HCT116 (cell line): Measurements from ENCODE around the gene CCDC148. TPM values are rescaled to one million over a fixed set of nuclear protein-coding genes. Genes with fewer than 3 reads are reported as not detected.

ENCODE experiments used
- ATAC-seq: fragments of 200-7000 bp; cut with Tn5 transposase; 2 replicates; pipeline ENCODE4 v1.9.1; 2020; ENCODE audit warnings: mild to moderate bottlenecking, moderate library complexity
- BruUV-seq: library from RNA; stranded (reverse); fragments of 400-500 nt; replicated peaks from 2 replicates; lab custom pipeline; 2021; lab: Mats Ljungman, UMichigan
- CTCF ChIA-PET: fragments of 300-600 bp; sonication (Branson Sonifier 250); formaldehyde crosslinking; loops from one replicate; lab custom pipeline; 2021; ENCODE audit warnings: antibody characterized with exemption; lab: Charles Lee
- POLR2A ChIA-PET: fragments of 300-600, 350-600 bp; sonication (Branson Sonifier 250); formaldehyde crosslinking; loops from one replicate; lab custom pipeline; 2021; ENCODE audit warnings: antibody characterized with exemption; lab: Charles Lee
- RAD21 ChIA-PET, 2 experiments: fragments of 300-600 bp; sonication (Branson Sonifier 250); formaldehyde crosslinking; loops; one replicate each; lab custom pipeline; 2023; ENCODE audit warnings: low total read pairs in 2 of 2; ENCODE audit not compliant: uncharacterized antibody in 2 of 2, unreplicated experiment in 2 of 2, low non-redundant PET in 1 of 2; lab: Charles Lee
- DNase-seq: peaks from one replicate; pipeline ENCODE4 v3.0.0-alpha.2; 2010; ENCODE audit warnings: low read depth, low spot score
- H2AFZ ChIP-seq: fragments of 200-600 bp; shearing (Covaris generic), sonication (generic); 2 replicates; pipeline ENCODE4 v1.6.1; 2017; ENCODE audit warnings: low read depth, mixed run types, mixed read lengths, antibody characterized with exemption, low read length; ENCODE audit not compliant: poor library complexity, severe bottlenecking
- H3K27ac ChIP-seq: 2 replicates; pipeline ENCODE4 v1.5.1; 2012; ENCODE audit warnings: low read depth, low read length
- H3K27me3 ChIP-seq: fragments of 200-600 bp; sonication (generic); 2 replicates; pipeline ENCODE4 v1.6.1; 2016; ENCODE audit warnings: mixed run types, low read length, mixed read lengths; ENCODE audit not compliant: insufficient read depth
- H3K36me3 ChIP-seq, 2 experiments: fragments of 200-500 bp in 1 of 2; fragments of 200-600 bp in 1 of 2; sonication (Bioruptor generic) in 1 of 2; sonication (generic) in 1 of 2; 2 replicates each; pipeline versions ENCODE4 v1.5.1 to v1.6.1; 2014 to 2016; ENCODE audit warnings: low read length in 2 of 2, inconsistent platforms in 1 of 2, mixed read lengths in 1 of 2, mixed run types in 1 of 2; ENCODE audit not compliant: insufficient read depth in 2 of 2, control insufficient read depth in 1 of 2
- H3K4me1 ChIP-seq, 2 experiments: fragments of 200-600 bp in 1 of 2; sonication (generic) in 1 of 2; 2 replicates each; pipeline versions ENCODE4 v1.5.1 to v1.6.1; 2012 to 2017; ENCODE audit warnings: low read length in 2 of 2, inconsistent platforms in 1 of 2, mild to moderate bottlenecking in 1 of 2, mixed read lengths in 1 of 2, mixed run types in 1 of 2, moderate library complexity in 1 of 2; ENCODE audit not compliant: insufficient read depth in 2 of 2, control insufficient read depth in 1 of 2
- H3K4me2 ChIP-seq: fragments of 200-600 bp; sonication (generic); 2 replicates; pipeline ENCODE4 v1.6.1; 2017; ENCODE audit warnings: mixed run types, low read length, mixed read lengths
- H3K4me3 ChIP-seq, 2 experiments: fragments of 200-600 bp in 1 of 2; sonication (generic) in 1 of 2; replicated peaks in 1 of 2; 2 replicates each; pipeline ENCODE4 v1.5.1; 2011 to 2016; ENCODE audit warnings: low read length in 2 of 2, control low read depth in 1 of 2, low read depth in 1 of 2, mild to moderate bottlenecking in 1 of 2, mixed read lengths in 1 of 2, mixed run types in 1 of 2
- H3K79me2 ChIP-seq: fragments of 200-600 bp; sonication (generic); 2 replicates; pipeline ENCODE4 v1.6.1; 2017; ENCODE audit warnings: mild to moderate bottlenecking, mixed run types, low read length, moderate library complexity, mixed read lengths; ENCODE audit not compliant: insufficient read depth
- H3K9ac ChIP-seq: fragments of 200-600 bp; sonication (generic); 2 replicates; pipeline ENCODE4 v1.6.1; 2016; ENCODE audit warnings: low read length, mixed read lengths
- H3K9me2 ChIP-seq: fragments of 200-600 bp; sonication (generic), shearing (Covaris generic); 2 replicates; pipeline ENCODE4 v1.6.1; 2017; ENCODE audit warnings: mixed run types, mild to moderate bottlenecking, moderate library complexity; ENCODE audit not compliant: insufficient read depth
- H3K9me3 ChIP-seq, 2 experiments: fragments of 200-500 bp in 1 of 2; fragments of 200-600 bp in 1 of 2; sonication (Bioruptor generic) in 1 of 2; sonication (generic) in 1 of 2; 2 replicates each; pipeline ENCODE4 v1.6.1; 2014 to 2017; ENCODE audit warnings: low read length in 2 of 2, mixed read lengths in 2 of 2, inconsistent platforms in 1 of 2, low read depth in 1 of 2, mild to moderate bottlenecking in 1 of 2, mixed run types in 1 of 2, moderate library complexity in 1 of 2; ENCODE audit not compliant: control insufficient read depth in 1 of 2, insufficient read depth in 1 of 2
- H4K20me1 ChIP-seq: fragments of 200-600 bp; sonication (generic), shearing (Covaris generic); 2 replicates; pipeline ENCODE4 v1.6.1; 2017; ENCODE audit warnings: mixed run types, mild to moderate bottlenecking, moderate library complexity; ENCODE audit not compliant: insufficient read depth
- CBX3 ChIP-seq: IDR thresholded peaks from 2 replicates; pipeline ENCODE4 v1.6.1; 2012; ENCODE audit warnings: low read depth
- CEBPB ChIP-seq: IDR thresholded peaks from 2 replicates; pipeline ENCODE4 v1.6.1; 2012; ENCODE audit warnings: low read depth
- ELF1 ChIP-seq: IDR thresholded peaks from 2 replicates; pipeline ENCODE4 v1.6.1; 2012; ENCODE audit warnings: low read depth, borderline replicate concordance
- EZH2 ChIP-seq: fragments of 200-600 bp; sonication (generic); IDR thresholded peaks from 2 replicates; pipeline ENCODE4 v1.6.1; 2017; ENCODE audit warnings: antibody characterized with exemption, mixed run types
- EZH2phosphoT487 ChIP-seq: fragments of 200-600 bp; IDR thresholded peaks from 2 replicates; pipeline ENCODE4 v1.6.1; 2018; ENCODE audit warnings: antibody characterized with exemption, borderline replicate concordance
- FOSL1 ChIP-seq: IDR thresholded peaks from 2 replicates; pipeline ENCODE4 v1.6.1; 2012; ENCODE audit warnings: low read depth
- POLR2A ChIP-seq: IDR thresholded peaks from 2 replicates; pipeline ENCODE4 v1.7.0; 2011; ENCODE audit warnings: borderline replicate concordance; ENCODE audit not compliant: insufficient read depth, insufficient read length; ENCODE audit errors: extremely low read depth
- POLR2AphosphoS5 ChIP-seq: IDR thresholded peaks from 2 replicates; pipeline ENCODE4 v1.6.1; 2011; ENCODE audit warnings: mild to moderate bottlenecking, low read depth, low read length, moderate library complexity
- SP1 ChIP-seq: IDR thresholded peaks from 2 replicates; pipeline ENCODE4 v1.6.1; 2012; ENCODE audit warnings: low read depth
- SRF ChIP-seq: IDR thresholded peaks from 2 replicates; pipeline ENCODE4 v1.6.1; 2012; ENCODE audit warnings: low read depth
- YY1 ChIP-seq: IDR thresholded peaks from 2 replicates; pipeline ENCODE4 v1.6.1; 2011; ENCODE audit warnings: low read length, low read depth, moderate library complexity, mild to moderate bottlenecking; ENCODE audit not compliant: insufficient replicate concordance; ENCODE audit errors: extremely low read depth
- ZNF274 ChIP-seq: fragments of 200-500 bp; sonication (Bioruptor generic); IDR thresholded peaks from 2 replicates; pipeline ENCODE4 v1.6.1; 2014; ENCODE audit warnings: mild to moderate bottlenecking, low read depth, low read length, inconsistent platforms
- intact Hi-C: fragments of 100-400 bp; cut with micrococcal nuclease; formaldehyde crosslinking; loops from 2 replicates; pipeline ENCODE4 v1.10.0; 2022
- total RNA-seq: library from RNA; stranded (reverse); gene quantifications from one replicate; pipeline ENCODE4 v1.2.1, GENCODE V29; 2021; ENCODE audit not compliant: unreplicated experiment
- TF ChIP-seq, protein P1 (sequence below): IDR thresholded peaks from 2 replicates; pipeline ENCODE4 v1.6.1; 2012; ENCODE audit warnings: low read depth
- TF ChIP-seq, protein P2 (sequence below): IDR thresholded peaks from 2 replicates; pipeline ENCODE4 v1.6.1; 2012

CCDC148 gene
- total RNA-seq, 1 experiment from 2014 or later: 0.59 TPM

DNA sequence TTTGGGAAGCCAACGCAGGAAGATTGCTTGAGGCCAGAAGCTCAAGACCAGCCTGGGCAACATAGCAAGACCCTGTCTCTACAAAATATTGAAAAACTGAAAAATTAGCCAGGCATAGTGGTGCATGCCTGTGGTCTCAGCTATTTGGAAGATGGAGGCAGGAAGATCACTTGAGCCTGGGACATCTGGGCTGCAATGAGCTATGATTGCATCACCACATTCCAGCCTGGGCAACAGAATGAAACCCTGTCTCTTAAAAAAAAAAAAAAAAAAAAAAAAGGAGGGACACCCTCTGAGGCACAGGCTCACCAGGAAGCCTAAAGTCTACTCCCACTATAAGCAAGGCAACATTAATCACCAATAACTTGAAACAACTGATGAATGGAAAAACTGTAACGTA is 151.1 kb downstream of the CCDC148 start:
- Histone ChIP-seq H3K4me1 (0 out of 4 replicates have a peak, but pooled peaks cover 0 to 2% of the 10 kb centered on the region in 2 experiments), H3K9me3 (no peaks in the 10 kb centered on the region), H3K4me3 (no peak overlapping the region)
- TF ChIP-seq POLR2A (no peak), SP1 (no peak), CBX3 (no peak), ZNF274 (no peak), POLR2AphosphoS5 (no peak)
- TF ChIP-seq, protein P1, sequence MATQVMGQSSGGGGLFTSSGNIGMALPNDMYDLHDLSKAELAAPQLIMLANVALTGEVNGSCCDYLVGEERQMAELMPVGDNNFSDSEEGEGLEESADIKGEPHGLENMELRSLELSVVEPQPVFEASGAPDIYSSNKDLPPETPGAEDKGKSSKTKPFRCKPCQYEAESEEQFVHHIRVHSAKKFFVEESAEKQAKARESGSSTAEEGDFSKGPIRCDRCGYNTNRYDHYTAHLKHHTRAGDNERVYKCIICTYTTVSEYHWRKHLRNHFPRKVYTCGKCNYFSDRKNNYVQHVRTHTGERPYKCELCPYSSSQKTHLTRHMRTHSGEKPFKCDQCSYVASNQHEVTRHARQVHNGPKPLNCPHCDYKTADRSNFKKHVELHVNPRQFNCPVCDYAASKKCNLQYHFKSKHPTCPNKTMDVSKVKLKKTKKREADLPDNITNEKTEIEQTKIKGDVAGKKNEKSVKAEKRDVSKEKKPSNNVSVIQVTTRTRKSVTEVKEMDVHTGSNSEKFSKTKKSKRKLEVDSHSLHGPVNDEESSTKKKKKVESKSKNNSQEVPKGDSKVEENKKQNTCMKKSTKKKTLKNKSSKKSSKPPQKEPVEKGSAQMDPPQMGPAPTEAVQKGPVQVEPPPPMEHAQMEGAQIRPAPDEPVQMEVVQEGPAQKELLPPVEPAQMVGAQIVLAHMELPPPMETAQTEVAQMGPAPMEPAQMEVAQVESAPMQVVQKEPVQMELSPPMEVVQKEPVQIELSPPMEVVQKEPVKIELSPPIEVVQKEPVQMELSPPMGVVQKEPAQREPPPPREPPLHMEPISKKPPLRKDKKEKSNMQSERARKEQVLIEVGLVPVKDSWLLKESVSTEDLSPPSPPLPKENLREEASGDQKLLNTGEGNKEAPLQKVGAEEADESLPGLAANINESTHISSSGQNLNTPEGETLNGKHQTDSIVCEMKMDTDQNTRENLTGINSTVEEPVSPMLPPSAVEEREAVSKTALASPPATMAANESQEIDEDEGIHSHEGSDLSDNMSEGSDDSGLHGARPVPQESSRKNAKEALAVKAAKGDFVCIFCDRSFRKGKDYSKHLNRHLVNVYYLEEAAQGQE: no peak
- TF ChIP-seq, all 23 proteins: peak for 0
- Histone ChIP-seq H3K4me2 (no peak overlapping the region), H3K36me3 (no peaks in the 10 kb centered on the region), H3K79me2 (no peaks in the 10 kb centered on the region), H3K9me2 (no peaks in the 10 kb centered on the region), H3K9ac (no peak overlapping the region), H3K27ac (no peak overlapping the region), H4K20me1 (no peaks in the 10 kb centered on the region), H2AFZ (no peak overlapping the region), H3K27me3 (no peaks in the 10 kb centered on the region)
- BruUV-seq: no TSS peak
- CTCF ChIA-PET: no interaction called here
- intact Hi-C loops: no loop called here
- POLR2A ChIA-PET: no interaction called here
- no peak for ATAC-seq
- RAD21 ChIA-PET: no interaction called here
- no peak for DNase-seq

DNA sequence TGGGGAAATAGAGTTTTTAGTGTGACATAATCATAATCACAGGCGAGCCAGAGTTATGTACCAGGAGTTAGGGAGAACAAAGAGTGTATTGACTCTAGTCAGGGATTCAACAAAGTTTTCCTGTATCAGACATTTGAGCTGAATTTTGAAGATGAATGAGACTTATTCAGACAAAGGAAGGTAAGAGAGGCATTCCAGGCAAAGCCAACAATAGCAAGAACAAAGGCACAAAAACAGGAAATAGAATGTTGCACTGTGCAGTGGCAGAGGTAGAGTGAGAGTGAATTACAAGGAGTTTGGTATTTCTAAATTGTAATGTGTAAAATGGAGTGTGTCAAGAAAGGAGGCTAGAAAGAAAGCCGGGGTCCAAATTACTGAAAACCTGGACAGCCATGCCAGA is 156.2 kb downstream of the CCDC148 start:
- Histone ChIP-seq H3K4me2 (no peak overlapping the region), H3K9ac (no peak overlapping the region), H3K9me2 (no peaks in the 10 kb centered on the region), H3K36me3 (no peaks in the 10 kb centered on the region), H4K20me1 (no peaks in the 10 kb centered on the region), H3K4me3 (no peak overlapping the region), H3K79me2 (no peaks in the 10 kb centered on the region), H2AFZ (no peak overlapping the region), H3K27me3 (no peaks in the 10 kb centered on the region), H3K9me3 (no peaks in the 10 kb centered on the region), H3K27ac (no peak overlapping the region), H3K4me1 (0 out of 4 replicates have a peak, but pooled peaks cover 0 to 2% of the 10 kb centered on the region in 2 experiments)
- ChIA-PET CTCF (no interaction called here), RAD21 (no interaction called here), POLR2A (no interaction called here)
- ATAC-seq (no peak), DNase-seq (no peak)
- BruUV-seq: no TSS peak
- intact Hi-C loops: no loop called here
- TF ChIP-seq SRF (no peak), SP1 (no peak), CEBPB (no peak), ZNF274 (no peak), YY1 (no peak), ELF1 (no peak), EZH2 (no peak), FOSL1 (no peak), EZH2phosphoT487 (no peak)
- TF ChIP-seq, protein P2, sequence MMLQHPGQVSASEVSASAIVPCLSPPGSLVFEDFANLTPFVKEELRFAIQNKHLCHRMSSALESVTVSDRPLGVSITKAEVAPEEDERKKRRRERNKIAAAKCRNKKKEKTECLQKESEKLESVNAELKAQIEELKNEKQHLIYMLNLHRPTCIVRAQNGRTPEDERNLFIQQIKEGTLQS: no peak
- TF ChIP-seq, protein P1: no peak
